ENCODE data around the gene PRRG2. TPM values are rescaled to one million over a fixed set of nuclear protein-coding genes. Genes with fewer than 3 reads are reported as not detected.
A peak's percentile ranks its signal among the peaks of the same experiment; 100 is the strongest.
"Not testable (repeated sequence)": the region's sequence is repeated elsewhere in the genome, so short reads cannot be mapped to it uniquely, and the experiment has no call there.

PRRG2 gene
- total RNA-seq, 2 experiments from 2014 or later: 1.5 to 1.9 TPM

GRCh38 chr19:49615861-49616260 is 34.7 kb downstream of the PRRG2 start:
- Mint-ChIP-seq H3K27ac (no peak overlapping the region), H3K4me1 (ENCODE audit: low read depth) (peaks cover 15% of the 10 kb centered on the region), H3K36me3 (ENCODE audit: low read depth) (peaks cover 52% of the 10 kb centered on the region), H3K9me3 (ENCODE audit: insufficient read depth) (no peaks in the 10 kb centered on the region), H3K4me3 (no peak overlapping the region), H3K27me3 (ENCODE audit: low read depth) (no peaks in the 10 kb centered on the region)
- ChIA-PET CTCF (interaction anchor here (0.7 kb wide), 1 partner anchor 18 kb away, joined by 3 read pairs; no protein-coding TSS in a partner anchor), POLR2A (no interaction called here)
- no peak for ATAC-seq
- no peak for DNase-seq

GRCh38 chr19:49616532-49616931 is 35.4 kb downstream of the PRRG2 start:
- DNase-seq (no peak), ATAC-seq (no peak)
- ChIA-PET POLR2A (no interaction called here), CTCF (interaction anchor here (0.7 to 1.3 kb wide), 2 partner anchors 18 to 47 kb away, joined by 3 to 5 read pairs; no protein-coding TSS in a partner anchor)
- no peaks in the 10 kb centered on the region for H3K9me3 Mint-ChIP-seq (ENCODE audit: insufficient read depth)
- H3K4me1 Mint-ChIP-seq (ENCODE audit: low read depth): peaks cover 15% of the 10 kb centered on the region
- no peaks in the 10 kb centered on the region for H3K27me3 Mint-ChIP-seq (ENCODE audit: low read depth)
- H3K36me3 Mint-ChIP-seq (ENCODE audit: low read depth): peaks cover 55% of the 10 kb centered on the region
- H3K27ac Mint-ChIP-seq: no peak overlapping the region
- no peak overlapping the region for H3K4me3 Mint-ChIP-seq

GRCh38 chr19:49616945-49617344 is 35.8 kb downstream of the PRRG2 start:
- ChIA-PET POLR2A (no interaction called here), CTCF (interaction anchor here (1.3 kb wide), 1 partner anchor 47 kb away, joined by 5 read pairs; no protein-coding TSS in a partner anchor)
- no peak overlapping the region for H3K4me3 Mint-ChIP-seq
- no peak for ATAC-seq
- H3K27me3 Mint-ChIP-seq (ENCODE audit: low read depth): no peaks in the 10 kb centered on the region
- H3K4me1 Mint-ChIP-seq (ENCODE audit: low read depth): peaks cover 15% of the 10 kb centered on the region
- DNase-seq: no peak
- no peaks in the 10 kb centered on the region for H3K9me3 Mint-ChIP-seq (ENCODE audit: insufficient read depth)
- H3K36me3 Mint-ChIP-seq (ENCODE audit: low read depth): peaks cover 58% of the 10 kb centered on the region
- H3K27ac Mint-ChIP-seq: no peak overlapping the region

GRCh38 chr19:49617860-49618259 is 36.7 kb downstream of the PRRG2 start:
- ATAC-seq; H3K4me3 Mint-ChIP-seq; POLR2A ChIA-PET; DNase-seq; H3K27me3 Mint-ChIP-seq (ENCODE audit: low read depth); CTCF ChIA-PET; H3K9me3 Mint-ChIP-seq (ENCODE audit: insufficient read depth): not testable (repeated sequence)
- peak overlapping the region; percentile 39 for H3K27ac Mint-ChIP-seq
- peaks cover 58% of the 10 kb centered on the region for H3K36me3 Mint-ChIP-seq (ENCODE audit: low read depth)
- H3K4me1 Mint-ChIP-seq (ENCODE audit: low read depth): peaks cover 12% of the 10 kb centered on the region

GRCh38 chr19:49624967-49625910 is 44.1 kb downstream of the PRRG2 start:
- DNase-seq (no peak), ATAC-seq (no peak)
- H3K4me3 Mint-ChIP-seq: no peak overlapping the region
- H3K36me3 Mint-ChIP-seq (ENCODE audit: low read depth): peaks cover 38% of the 10 kb centered on the region
- H3K4me1 Mint-ChIP-seq (ENCODE audit: low read depth): no peaks in the 10 kb centered on the region
- no peaks in the 10 kb centered on the region for H3K27me3 Mint-ChIP-seq (ENCODE audit: low read depth)
- no peaks in the 10 kb centered on the region for H3K9me3 Mint-ChIP-seq (ENCODE audit: insufficient read depth)
- no peak overlapping the region for H3K27ac Mint-ChIP-seq
- ChIA-PET POLR2A (interaction anchor here (0.6 to 0.9 kb wide), 2 partner anchors 9 to 15 kb away, joined by 3 read pairs; partner anchors contain the start of gene RRAS), CTCF (interaction anchor here (0.6 kb wide), 1 partner anchor 276 kb away, joined by 3 read pairs; no protein-coding TSS in a partner anchor)

GRCh38 chr19:49626226-49626625 is 45.1 kb downstream of the PRRG2 start:
- Mint-ChIP-seq H3K36me3 (ENCODE audit: low read depth) (peaks cover 37% of the 10 kb centered on the region), H3K27ac (no peak overlapping the region), H3K27me3 (ENCODE audit: low read depth) (no peaks in the 10 kb centered on the region), H3K4me3 (no peak overlapping the region), H3K9me3 (ENCODE audit: insufficient read depth) (no peaks in the 10 kb centered on the region), H3K4me1 (ENCODE audit: low read depth) (no peaks in the 10 kb centered on the region)
- ATAC-seq (no peak), DNase-seq (no peak)
- ChIA-PET CTCF (no interaction called here), POLR2A (no interaction called here)

GRCh38 chr19:49629659-49630058 is 48.5 kb downstream of the PRRG2 start:
- Mint-ChIP-seq H3K36me3 (ENCODE audit: low read depth) (peaks cover 18% of the 10 kb centered on the region), H3K4me1 (ENCODE audit: low read depth) (no peaks in the 10 kb centered on the region), H3K27ac (no peak overlapping the region), H3K4me3 (no peak overlapping the region), H3K27me3 (ENCODE audit: low read depth) (no peaks in the 10 kb centered on the region), H3K9me3 (ENCODE audit: insufficient read depth) (no peaks in the 10 kb centered on the region)
- ATAC-seq (no peak), DNase-seq (no peak)
- POLR2A ChIA-PET: interaction anchor here (1.0 kb wide), 1 partner anchor 11 kb away, joined by 3 read pairs; the partner anchor contains the start of gene RRAS
- CTCF ChIA-PET: no interaction called here

GRCh38 chr19:49631014-49631588 is 50.0 kb downstream of the PRRG2 start:
- Mint-ChIP-seq H3K27me3 (ENCODE audit: low read depth) (no peaks in the 10 kb centered on the region), H3K4me3 (no peak overlapping the region), H3K9me3 (ENCODE audit: insufficient read depth) (no peaks in the 10 kb centered on the region), H3K36me3 (ENCODE audit: low read depth) (peaks cover 17% of the 10 kb centered on the region), H3K4me1 (ENCODE audit: low read depth) (no peaks in the 10 kb centered on the region), H3K27ac (no peak overlapping the region)
- ChIA-PET CTCF (interaction anchor here (1.6 kb wide), 1 partner anchor 48 kb away, joined by 4 read pairs; no protein-coding TSS in a partner anchor), POLR2A (no interaction called here)
- DNase-seq: no peak
- no peak for ATAC-seq

GRCh38 chr19:49631610-49632192 is 50.6 kb downstream of the PRRG2 start:
- peaks cover 15% of the 10 kb centered on the region for H3K36me3 Mint-ChIP-seq (ENCODE audit: low read depth)
- H3K4me1 Mint-ChIP-seq (ENCODE audit: low read depth): no peaks in the 10 kb centered on the region
- ATAC-seq (no peak), DNase-seq (no peak)
- no peaks in the 10 kb centered on the region for H3K9me3 Mint-ChIP-seq (ENCODE audit: insufficient read depth)
- no peak overlapping the region for H3K4me3 Mint-ChIP-seq
- POLR2A ChIA-PET: no interaction called here
- H3K27ac Mint-ChIP-seq: no peak overlapping the region
- CTCF ChIA-PET: interaction anchor here (1.6 kb wide), 1 partner anchor 47 kb away, joined by 4 read pairs; no protein-coding TSS in a partner anchor
- no peaks in the 10 kb centered on the region for H3K27me3 Mint-ChIP-seq (ENCODE audit: low read depth)

- no peak for DNase-seq
- H3K36me3 Mint-ChIP-seq (ENCODE audit: low read depth): peaks cover 11% of the 10 kb centered on the region
- H3K4me1 Mint-ChIP-seq (ENCODE audit: low read depth): peaks cover 1% of the 10 kb centered on the region
- ChIA-PET CTCF (no interaction called here), POLR2A (interaction anchor here (0.5 to 0.7 kb wide), 2 partner anchors 15 to 130 kb away, joined by 3 read pairs; no protein-coding TSS in a partner anchor)
- no peaks in the 10 kb centered on the region for H3K27me3 Mint-ChIP-seq (ENCODE audit: low read depth)
- H3K9me3 Mint-ChIP-seq (ENCODE audit: insufficient read depth): no peaks in the 10 kb centered on the region
- ATAC-seq: no peak
- H3K4me3 Mint-ChIP-seq: no peak overlapping the region
- no peak overlapping the region for H3K27ac Mint-ChIP-seq
Observed at GRCh38 chr19:49632576-49632975, 51.5 kb downstream of the PRRG2 start.

- H3K27me3 Mint-ChIP-seq (ENCODE audit: low read depth); H3K4me1 Mint-ChIP-seq (ENCODE audit: low read depth); H3K36me3 Mint-ChIP-seq (ENCODE audit: low read depth); H3K4me3 Mint-ChIP-seq; ATAC-seq; H3K9me3 Mint-ChIP-seq (ENCODE audit: insufficient read depth); H3K27ac Mint-ChIP-seq; CTCF ChIA-PET; DNase-seq: not testable (repeated sequence)
- POLR2A ChIA-PET: interaction anchor here (0.5 kb wide), 1 partner anchor 14 kb away, joined by 3 read pairs; no protein-coding TSS in a partner anchor
Observed at GRCh38 chr19:49633273-49633672, 52.2 kb downstream of the PRRG2 start.
